ENCODE results near the gene ISM2.
"Not testable (repeated sequence)": the region's sequence is repeated elsewhere in the genome, so short reads cannot be mapped to it uniquely, and the experiment has no call there.

The ISM2 gene

DNA sequence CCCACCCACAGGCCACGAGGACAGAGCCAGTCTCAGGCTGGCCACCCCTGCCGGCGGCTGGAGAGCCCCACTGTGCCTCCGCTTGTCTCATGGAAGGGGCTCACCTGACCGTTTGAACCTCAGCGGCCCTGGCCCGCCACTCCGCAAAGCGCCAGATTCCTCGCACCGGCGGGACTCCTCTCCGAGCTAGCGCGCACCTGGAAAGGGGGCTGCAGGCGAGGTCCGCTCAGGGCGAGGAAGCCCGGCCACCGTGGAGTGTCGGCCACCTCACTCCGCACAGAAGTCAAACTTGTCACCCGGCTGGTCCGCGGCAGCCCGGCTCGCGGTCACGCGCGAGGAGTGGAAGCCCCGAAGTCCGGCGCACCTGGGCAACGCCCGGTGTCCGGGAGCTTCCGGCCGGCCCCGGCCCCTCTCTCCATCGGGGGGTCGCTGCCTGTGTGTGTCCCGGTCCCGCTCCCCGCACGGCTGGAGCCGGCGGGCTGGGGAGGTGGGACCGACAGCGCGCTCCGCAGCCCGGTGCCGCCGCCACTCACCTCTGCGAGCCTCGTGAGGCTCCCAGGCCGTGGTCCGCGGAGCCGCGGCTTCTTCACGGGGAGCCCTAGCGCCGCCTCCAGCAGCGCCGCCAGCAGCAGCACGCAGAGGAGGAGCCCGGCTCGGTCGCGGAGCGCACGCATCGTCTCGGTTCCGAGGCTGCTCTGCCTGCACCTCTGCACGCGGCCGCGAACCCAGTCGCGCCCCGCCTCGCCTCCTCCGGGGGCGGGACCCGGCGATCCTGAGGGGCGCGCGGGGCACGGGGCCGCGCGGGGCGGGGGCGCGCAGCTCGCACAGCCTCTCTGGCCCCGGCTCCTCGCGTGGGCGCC, at the start of gene ISM2:
TSS of gene ISM2 (minus strand) at position 697 of the 860 bp plus-strand sequence. CDS start at position 674, 23 bp downstream.
- DNase-seq (ENCODE audit: low read depth) = peak; percentile 18

DNA sequence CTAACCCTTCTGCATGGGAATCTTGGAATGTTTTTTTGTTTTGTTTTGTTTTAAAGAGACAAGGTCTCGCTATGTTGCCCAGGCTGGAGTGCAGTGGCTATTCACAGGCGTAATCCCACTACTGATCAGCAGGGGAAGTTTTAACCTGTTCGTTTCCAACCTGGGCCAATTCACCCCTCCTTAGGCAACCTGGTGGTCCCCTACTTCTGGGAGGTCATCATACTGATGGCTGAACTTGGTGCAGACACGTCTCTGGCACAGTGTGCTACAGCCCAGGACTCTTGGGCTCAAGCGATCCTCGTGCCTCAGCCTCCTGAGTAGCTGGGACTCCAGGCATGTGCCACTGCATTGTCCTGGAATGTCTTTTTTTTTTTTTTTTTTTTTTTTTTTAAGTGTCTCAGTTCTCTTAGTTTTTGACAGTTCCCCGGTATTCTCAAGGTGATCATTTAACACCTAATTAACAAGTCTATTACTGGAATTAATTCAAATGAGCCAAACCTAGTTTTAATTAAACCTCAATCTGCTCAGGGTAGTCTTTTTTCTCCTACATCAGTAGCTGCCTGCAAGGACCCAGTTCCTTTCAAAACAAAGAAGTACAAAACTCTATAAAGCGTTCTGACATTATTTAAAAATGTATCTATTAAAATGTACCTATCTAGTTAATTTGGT, 49.0 kb upstream of the ISM2 start:
- DNase-seq (ENCODE audit: low read depth) = no peak

DNA sequence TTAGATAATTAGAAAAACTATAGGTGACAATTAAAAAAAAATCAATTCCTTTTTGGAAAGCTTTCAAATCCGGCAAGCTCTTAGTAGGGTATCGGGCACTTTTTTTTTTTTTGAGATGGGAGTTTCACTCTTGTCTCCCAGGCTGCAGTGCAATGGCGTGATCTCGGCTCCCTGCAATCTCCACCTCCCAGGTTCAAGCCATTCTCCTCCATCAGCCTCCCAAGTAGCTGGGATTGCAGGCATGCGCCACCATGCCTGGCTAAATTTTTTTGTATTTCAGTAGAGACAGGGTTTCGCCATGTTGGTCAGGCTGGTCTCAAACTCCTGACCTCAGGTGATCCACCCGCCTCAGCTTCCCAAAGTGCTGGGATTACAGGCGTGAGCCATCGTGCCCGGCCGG, 46.6 kb upstream of the ISM2 start:
- not testable (repeated sequence) for DNase-seq (ENCODE audit: low read depth)

GRCh38 chr14:77544571-77544970, 46.0 kb upstream of the ISM2 start:
- DNase-seq (ENCODE audit: low read depth) = no peak

DNA sequence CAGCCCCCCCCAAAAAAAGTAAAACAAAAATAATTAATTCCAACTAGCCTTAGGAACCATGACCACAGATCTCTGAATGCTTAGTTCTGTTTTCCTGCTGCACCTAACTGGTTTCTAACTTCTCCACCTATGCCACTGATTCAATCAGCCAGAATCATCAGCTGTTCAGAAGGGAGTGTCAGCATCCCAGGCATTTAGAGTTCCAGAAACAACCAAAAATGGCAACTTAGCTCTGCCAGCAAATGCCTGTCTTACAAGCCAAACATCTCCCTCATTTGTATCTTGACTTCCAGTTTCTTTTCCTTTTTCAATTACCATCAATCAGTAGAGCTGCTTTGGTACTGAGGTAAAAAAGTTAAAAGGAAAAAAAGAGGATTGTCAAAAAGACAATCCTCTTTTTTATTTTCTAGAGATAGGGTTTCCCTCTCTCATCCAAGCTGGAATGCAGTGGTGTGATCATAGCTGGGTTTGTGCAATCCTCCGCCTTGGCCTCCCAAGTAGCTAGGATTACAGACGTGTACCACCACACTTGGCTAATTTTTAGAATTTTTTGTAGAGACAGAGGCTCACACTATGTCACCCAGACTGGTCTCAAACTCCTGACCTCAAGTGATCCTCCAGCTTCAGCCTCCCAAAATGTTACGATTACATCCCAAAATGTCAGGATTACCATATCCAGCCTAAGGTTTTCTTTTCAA, 45.2 kb upstream of the ISM2 start:
- DNase-seq (ENCODE audit: low read depth) = no peak

DNA sequence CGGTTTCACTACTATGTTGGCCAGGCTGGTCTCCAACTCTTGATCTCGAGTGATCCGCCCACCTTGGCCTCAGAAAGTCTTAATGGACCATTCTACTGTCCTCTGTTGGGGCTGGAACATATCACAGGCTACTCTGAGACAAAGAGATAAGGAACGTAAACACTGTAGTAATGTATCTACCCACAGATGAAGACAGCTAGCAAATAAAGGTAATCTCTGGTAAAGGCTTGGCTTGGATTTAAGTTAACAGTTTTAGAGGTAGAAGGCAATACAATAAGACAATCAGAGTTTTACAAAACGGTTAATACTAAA, 44.6 kb upstream of the ISM2 start:
- no peak for DNase-seq (ENCODE audit: low read depth)

GRCh38 chr14:77542421-77543239, 44.0 kb upstream of the ISM2 start:
- DNase-seq (ENCODE audit: low read depth) = no peak

DNA sequence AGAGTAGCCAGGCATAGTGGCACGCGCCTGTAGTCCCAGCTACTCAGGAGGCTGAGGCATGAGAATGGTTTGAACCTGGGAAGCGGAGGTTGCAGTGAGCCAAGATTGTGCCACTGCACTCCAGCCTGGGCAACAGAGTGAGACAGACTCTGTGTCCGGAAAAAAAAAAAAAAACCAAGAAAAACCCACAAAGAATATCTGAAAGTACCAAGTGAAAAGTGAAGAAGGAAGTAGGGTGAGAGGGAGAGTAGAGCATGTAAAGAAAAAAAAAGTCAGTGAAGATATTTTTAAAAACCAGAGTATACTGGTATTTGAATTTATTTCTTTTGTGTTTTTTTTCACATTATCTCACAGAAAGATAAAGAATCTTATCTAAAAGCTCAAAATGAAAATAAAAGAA, 43.3 kb upstream of the ISM2 start:
- DNase-seq (ENCODE audit: low read depth) = no peak

- DNase-seq (ENCODE audit: low read depth) = not testable (repeated sequence)
These were observed 38.3 kb upstream of the ISM2 start for GRCh38 chr14:77536951-77537350.

GRCh38 chr14:77531071-77531470, 32.5 kb upstream of the ISM2 start:
- DNase-seq (ENCODE audit: low read depth) = no peak

DNA sequence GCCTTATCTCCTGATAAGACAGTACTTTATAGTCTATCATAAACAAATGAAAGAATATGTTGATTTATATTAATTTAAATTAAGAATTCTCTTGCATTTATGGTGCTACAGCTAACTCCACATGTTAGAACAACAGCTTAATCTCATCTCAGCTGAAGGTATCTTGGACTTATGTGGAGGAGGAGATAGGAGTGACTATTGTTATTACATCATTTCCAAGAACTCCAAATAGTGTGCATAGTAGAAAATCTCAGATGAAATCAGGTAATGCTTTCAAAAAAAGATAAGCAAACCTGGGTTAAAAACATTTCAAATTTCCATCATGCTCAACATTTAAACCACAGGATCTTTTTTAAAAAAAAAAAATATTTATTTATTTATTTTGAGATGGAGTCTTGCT, 31.3 kb upstream of the ISM2 start:
- DNase-seq (ENCODE audit: low read depth) = no peak

- DNase-seq (ENCODE audit: low read depth) = no peak
These were observed 30.6 kb upstream of the ISM2 start for GRCh38 chr14:77529213-77529612.

GRCh38 chr14:77528701-77529100, 30.1 kb upstream of the ISM2 start:
- not testable (repeated sequence) for DNase-seq (ENCODE audit: low read depth)

DNA sequence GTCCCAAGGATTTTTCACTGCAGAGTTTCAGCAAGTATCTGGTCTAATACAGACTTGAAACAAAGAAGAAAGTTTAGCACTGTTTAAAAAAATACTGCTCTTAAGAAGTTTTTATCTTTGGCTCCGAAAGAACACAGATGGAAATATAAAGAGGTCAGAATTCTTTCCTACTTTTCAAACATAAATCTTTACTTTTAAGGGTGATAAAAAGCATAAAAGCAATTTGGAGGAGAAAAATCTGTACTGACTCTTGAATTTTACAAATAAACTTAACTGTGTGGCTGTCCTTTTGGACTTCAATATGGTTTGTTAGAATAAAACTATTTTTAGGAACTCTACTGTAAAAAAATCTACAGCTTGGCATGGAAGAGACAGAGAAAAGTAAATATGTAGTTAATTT, 27.6 kb upstream of the ISM2 start:
- DNase-seq (ENCODE audit: low read depth) = no peak

- no peak for DNase-seq (ENCODE audit: low read depth)
These were observed 25.9 kb upstream of the ISM2 start for GRCh38 chr14:77524536-77524935.

DNA sequence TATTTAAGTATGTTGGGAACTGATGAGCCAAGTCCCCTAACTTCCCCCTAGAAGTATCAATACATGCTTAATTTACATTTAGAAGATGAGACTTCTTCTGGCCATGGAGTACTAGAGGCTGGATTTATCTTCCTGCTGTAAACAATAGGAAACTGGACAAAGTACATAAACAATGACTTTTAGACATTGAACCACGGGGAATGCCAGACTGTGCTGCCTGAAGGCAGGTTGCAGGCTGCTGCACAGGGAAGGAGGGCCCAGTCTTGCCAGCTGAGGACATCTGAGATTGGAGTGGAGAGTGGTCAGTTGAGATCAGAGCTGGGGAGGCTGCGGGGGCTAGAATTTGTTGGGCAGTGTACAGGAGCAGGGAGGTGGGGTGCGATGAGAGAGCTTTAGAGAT, 24.5 kb upstream of the ISM2 start:
- no peak for DNase-seq (ENCODE audit: low read depth)

DNA sequence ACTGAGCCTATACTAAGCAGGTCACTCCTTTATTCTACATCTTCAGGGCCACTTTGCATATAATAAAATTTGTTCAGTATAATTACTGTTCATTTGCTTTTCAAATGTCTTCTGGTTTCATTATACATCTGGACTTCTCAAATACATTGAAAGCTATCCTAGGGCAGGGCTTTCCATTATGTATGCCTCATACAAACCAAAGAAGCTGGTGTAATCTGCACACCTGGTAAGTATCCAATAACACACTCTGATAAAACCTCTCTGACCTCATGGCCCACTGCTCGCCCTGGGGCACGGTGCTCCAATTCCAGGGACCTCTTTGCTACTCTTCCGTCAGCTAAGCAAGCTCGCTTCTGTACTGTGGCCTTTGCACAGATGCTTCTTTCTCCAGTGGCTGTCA, 21.9 kb upstream of the ISM2 start:
- no peak for DNase-seq (ENCODE audit: low read depth)

- DNase-seq (ENCODE audit: low read depth) = no peak
These were observed 17.5 kb upstream of the ISM2 start for GRCh38 chr14:77516126-77516525.

- no peak for DNase-seq (ENCODE audit: low read depth)
These were observed 13.0 kb upstream of the ISM2 start for GRCh38 chr14:77511486-77512162.

- no peak for DNase-seq (ENCODE audit: low read depth)
These were observed 10.8 kb upstream of the ISM2 start for GRCh38 chr14:77509366-77509765.

DNA sequence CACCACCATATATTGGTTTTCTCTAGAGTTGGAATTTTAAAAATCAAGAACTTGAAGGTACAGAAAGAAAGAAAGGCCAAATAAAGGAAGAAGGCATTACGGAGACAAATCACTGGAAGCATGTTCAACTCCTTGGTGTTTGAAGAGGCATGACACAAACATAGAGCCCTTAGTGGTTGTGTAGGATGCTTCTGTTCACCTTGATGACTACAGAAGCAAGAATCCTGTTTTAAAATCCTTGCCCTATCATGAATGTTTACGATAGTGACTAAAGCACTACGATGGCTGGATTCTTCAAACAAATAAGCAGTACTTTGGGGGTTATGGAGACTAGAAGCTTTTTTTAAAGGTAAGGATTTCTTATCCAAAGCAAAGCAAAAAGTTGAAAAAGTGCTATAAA, 10.3 kb upstream of the ISM2 start:
- no peak for DNase-seq (ENCODE audit: low read depth)

- DNase-seq (ENCODE audit: low read depth) = no peak
These were observed 9.6 kb upstream of the ISM2 start for GRCh38 chr14:77508249-77508648.
